Endothelial cell (in vitro differentiated cells): ENCODE measurements around the gene WDFY4. TPM values are rescaled to one million over a fixed set of nuclear protein-coding genes. Genes with fewer than 3 reads are reported as not detected.

ENCODE experiments used
- DNase-seq: peaks from one replicate; pipeline ENCODE4 v3.0.0; 2021; ENCODE audit warnings: low spot score
- H3K27ac Mint-ChIP-seq: one replicate; pipeline ENCODE4 v1.8.0; 2021; ENCODE audit warnings: mixed read lengths, inconsistent platforms; ENCODE audit not compliant: unreplicated experiment
- H3K27me3 Mint-ChIP-seq: one replicate; pipeline ENCODE4 v1.8.0; 2021; ENCODE audit warnings: mild to moderate bottlenecking, moderate library complexity, mixed read lengths, inconsistent platforms; ENCODE audit not compliant: unreplicated experiment
- H3K36me3 Mint-ChIP-seq: one replicate; pipeline ENCODE4 v1.8.0; 2021; ENCODE audit warnings: mild to moderate bottlenecking, low read depth, mixed read lengths, inconsistent platforms; ENCODE audit not compliant: unreplicated experiment
- H3K4me1 Mint-ChIP-seq: one replicate; pipeline ENCODE4 v1.8.0; 2021; ENCODE audit warnings: mild to moderate bottlenecking, mixed read lengths, inconsistent platforms; ENCODE audit not compliant: unreplicated experiment
- H3K4me3 Mint-ChIP-seq: one replicate; pipeline ENCODE4 v1.8.0; 2021; ENCODE audit warnings: mild to moderate bottlenecking, mixed read lengths, inconsistent platforms; ENCODE audit not compliant: unreplicated experiment
- H3K9me3 Mint-ChIP-seq: one replicate; pipeline ENCODE4 v1.8.0; 2021; ENCODE audit warnings: mixed read lengths, inconsistent platforms; ENCODE audit not compliant: unreplicated experiment
- total RNA-seq: library from RNA; stranded (reverse); fragmentation: NEBNext Ultra II Directional; extraction: Animal tissue kit (Norgen Biotek cat#: 25700); gene quantifications from one replicate; pipeline ENCODE4 v1.2.1, GENCODE V29; 2021; ENCODE audit not compliant: unreplicated experiment
- TF ChIP-seq, protein P1 (sequence below): fragments of 200-600 bp; sonication (generic); IDR thresholded peaks from one replicate; pipeline ENCODE4 v1.5.0; 2021; ENCODE audit warnings: antibody characterized with exemption; ENCODE audit not compliant: unreplicated experiment

WDFY4 gene
- total RNA-seq, 1 donor from 2014 or later = 0.54 TPM

DNA sequence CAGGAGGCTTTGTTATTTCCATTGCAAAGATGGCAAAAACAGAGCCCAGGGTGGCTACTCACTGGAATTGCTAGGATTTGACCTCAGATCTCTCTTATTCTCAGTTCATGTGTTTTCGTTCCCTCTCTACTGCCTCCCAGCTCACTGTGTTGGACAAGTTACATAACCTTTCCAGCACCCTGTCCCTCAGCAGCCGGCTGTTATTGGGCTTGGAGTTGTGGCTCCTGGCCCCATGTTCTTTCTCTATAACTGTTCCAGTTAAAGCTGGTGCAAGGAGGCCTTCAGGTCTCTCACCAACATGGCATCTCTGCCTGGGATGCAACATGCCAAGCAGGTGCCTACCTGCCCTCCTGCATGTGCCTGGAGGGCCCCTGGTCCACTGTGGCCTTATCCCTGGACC is 198.2 kb downstream of the WDFY4 start:
- Mint-ChIP-seq H3K4me3 (no peak overlapping the region), H3K9me3 (no peaks in the 10 kb centered on the region), H3K4me1 (peaks cover 7% of the 10 kb centered on the region), H3K27me3 (peaks cover 7% of the 10 kb centered on the region), H3K27ac (no peak overlapping the region), H3K36me3 (no peaks in the 10 kb centered on the region)
- TF ChIP-seq, protein P1, sequence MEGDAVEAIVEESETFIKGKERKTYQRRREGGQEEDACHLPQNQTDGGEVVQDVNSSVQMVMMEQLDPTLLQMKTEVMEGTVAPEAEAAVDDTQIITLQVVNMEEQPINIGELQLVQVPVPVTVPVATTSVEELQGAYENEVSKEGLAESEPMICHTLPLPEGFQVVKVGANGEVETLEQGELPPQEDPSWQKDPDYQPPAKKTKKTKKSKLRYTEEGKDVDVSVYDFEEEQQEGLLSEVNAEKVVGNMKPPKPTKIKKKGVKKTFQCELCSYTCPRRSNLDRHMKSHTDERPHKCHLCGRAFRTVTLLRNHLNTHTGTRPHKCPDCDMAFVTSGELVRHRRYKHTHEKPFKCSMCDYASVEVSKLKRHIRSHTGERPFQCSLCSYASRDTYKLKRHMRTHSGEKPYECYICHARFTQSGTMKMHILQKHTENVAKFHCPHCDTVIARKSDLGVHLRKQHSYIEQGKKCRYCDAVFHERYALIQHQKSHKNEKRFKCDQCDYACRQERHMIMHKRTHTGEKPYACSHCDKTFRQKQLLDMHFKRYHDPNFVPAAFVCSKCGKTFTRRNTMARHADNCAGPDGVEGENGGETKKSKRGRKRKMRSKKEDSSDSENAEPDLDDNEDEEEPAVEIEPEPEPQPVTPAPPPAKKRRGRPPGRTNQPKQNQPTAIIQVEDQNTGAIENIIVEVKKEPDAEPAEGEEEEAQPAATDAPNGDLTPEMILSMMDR = no peak
- DNase-seq = no peak

DNA sequence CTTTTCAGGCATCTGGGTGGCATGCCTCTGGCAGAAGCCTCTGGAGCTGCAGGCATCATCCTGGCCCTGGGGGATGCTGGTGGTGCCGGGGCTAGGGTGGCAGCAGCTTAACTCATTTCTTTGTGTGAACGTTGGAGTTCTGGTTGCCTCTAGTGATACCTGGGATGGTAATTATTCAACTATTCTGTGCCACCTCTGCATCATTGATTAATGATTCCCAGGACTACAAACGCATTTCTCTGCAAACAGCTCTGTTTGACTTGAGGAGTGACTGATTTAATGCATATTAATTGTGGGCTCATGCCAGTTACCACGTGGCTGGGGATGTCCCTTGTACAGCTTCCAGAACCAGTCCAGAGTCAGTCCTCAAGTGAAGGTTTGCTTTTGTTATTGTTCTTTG is 199.0 kb downstream of the WDFY4 start:
- TF ChIP-seq, protein P1 = no peak
- H3K36me3 Mint-ChIP-seq = no peaks in the 10 kb centered on the region
- no peak overlapping the region for H3K27ac Mint-ChIP-seq
- no peak overlapping the region for H3K4me3 Mint-ChIP-seq
- no peaks in the 10 kb centered on the region for H3K9me3 Mint-ChIP-seq
- H3K27me3 Mint-ChIP-seq = peaks cover 5% of the 10 kb centered on the region
- peaks cover 7% of the 10 kb centered on the region for H3K4me1 Mint-ChIP-seq
- DNase-seq = no peak

DNA sequence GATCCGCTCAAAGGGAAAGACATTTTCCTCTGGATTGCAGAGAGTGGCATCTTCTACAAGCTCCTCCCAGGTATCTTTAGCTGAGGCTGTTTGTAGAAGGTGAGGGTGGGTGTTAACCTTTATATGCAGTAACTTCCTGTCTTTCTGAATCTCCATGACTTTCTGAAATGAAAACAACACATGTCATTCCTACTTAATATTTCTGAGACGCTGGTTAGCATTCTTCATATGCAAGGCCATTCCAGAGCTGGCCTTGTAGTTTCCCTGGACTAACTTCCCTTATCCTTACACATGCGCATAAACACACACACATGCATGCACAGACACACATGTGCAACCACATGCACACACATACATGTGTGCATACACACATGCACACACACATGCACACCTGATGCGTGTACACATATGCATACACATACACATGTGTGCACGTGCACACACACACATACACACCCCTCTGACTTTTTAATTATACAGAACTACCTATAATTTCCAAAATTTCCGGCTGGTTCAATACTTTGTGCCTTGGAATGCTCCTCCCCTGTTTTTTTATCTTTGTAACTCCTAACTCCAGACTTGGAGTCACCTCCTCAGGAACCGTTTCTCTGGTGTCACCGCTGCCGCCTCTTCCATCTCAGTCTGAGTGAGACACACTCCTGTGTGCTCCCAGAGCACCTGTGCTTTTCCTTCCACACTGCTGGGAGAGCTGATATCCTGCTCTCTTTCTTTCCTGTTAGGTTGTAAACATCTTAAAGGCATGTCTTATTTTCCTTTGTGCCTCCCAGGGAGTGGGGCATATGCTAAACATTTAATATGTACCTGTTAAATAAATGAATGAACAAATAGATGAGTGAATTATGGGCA is 199.7 kb downstream of the WDFY4 start:
- peaks cover 7% of the 10 kb centered on the region for H3K4me1 Mint-ChIP-seq
- TF ChIP-seq, protein P1 = no peak
- peaks cover 5% of the 10 kb centered on the region for H3K27me3 Mint-ChIP-seq
- no peak overlapping the region for H3K4me3 Mint-ChIP-seq
- H3K9me3 Mint-ChIP-seq = no peaks in the 10 kb centered on the region
- DNase-seq = no peak
- no peaks in the 10 kb centered on the region for H3K36me3 Mint-ChIP-seq
- H3K27ac Mint-ChIP-seq = no peak overlapping the region

DNA sequence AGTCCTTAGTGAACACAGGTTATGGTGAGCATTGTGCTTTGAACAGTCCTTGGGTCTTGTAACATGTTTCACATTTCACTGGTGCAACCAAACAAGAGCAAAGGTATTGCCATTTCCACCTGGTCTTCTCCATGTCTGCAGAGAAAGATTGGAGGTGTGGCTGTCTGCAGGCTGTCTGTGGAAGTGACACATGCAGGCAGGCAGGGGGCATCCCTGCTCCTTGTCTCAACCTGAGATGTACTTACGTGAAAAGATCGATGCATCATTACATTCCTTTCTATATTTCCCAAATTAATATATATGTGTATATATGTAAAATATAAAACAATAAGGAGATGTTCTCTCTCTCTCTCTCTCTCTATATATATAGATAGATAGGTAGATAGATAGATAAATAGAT is 200.7 kb downstream of the WDFY4 start:
- Mint-ChIP-seq H3K27me3 (peaks cover 5% of the 10 kb centered on the region), H3K9me3 (no peaks in the 10 kb centered on the region), H3K4me3 (no peak overlapping the region), H3K36me3 (no peaks in the 10 kb centered on the region), H3K27ac (no peak overlapping the region), H3K4me1 (peaks cover 7% of the 10 kb centered on the region)
- TF ChIP-seq, protein P1 = peak; percentile 23
- peak; percentile 35 for DNase-seq

DNA sequence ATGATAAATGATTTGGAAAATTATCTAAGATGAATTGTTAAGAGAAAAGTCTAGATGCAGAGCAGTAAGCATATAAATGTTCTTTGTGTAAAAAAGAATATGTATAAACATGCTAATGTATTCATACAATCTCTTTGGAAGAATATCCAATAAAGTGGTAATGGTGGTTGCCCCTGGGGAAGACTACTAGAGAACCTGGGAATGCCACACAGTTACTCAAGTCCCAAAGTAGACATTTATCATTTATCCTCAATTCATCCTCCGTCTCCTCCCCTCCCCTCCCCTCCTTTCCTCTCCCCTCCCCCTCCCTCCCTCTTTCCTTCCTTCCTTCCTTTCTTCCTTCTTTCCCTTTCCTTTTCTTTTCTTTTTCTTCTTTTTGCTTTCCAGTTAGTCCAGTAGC is 203.3 kb downstream of the WDFY4 start:
- Mint-ChIP-seq H3K36me3 (no peaks in the 10 kb centered on the region), H3K4me1 (peaks cover 7% of the 10 kb centered on the region), H3K27ac (no peak overlapping the region), H3K9me3 (no peaks in the 10 kb centered on the region), H3K4me3 (no peak overlapping the region), H3K27me3 (peaks cover 5% of the 10 kb centered on the region)
- TF ChIP-seq, protein P1 = no peak
- no peak for DNase-seq
